Endothelial cell of umbilical vein (primary cell): ENCODE measurements around the gene MS4A15. TPM values are rescaled to one million over a fixed set of nuclear protein-coding genes. Genes with fewer than 3 reads are reported as not detected.

ENCODE experiments used
- BruUV-seq: library from RNA; stranded (reverse); fragments of 400-500 nt; replicated peaks from 2 replicates; lab custom pipeline; 2021; lab: Mats Ljungman, UMichigan
- CTCF ChIA-PET: fragments of 300-600, 350-600 bp; sonication (Branson Sonifier 250); formaldehyde crosslinking; loops from one replicate; lab custom pipeline; 2021; ENCODE audit warnings: antibody characterized with exemption, inconsistent platforms; lab: Charles Lee
- POLR2A ChIA-PET: fragments of 300-600, 350-600 bp; sonication (Branson Sonifier 250); formaldehyde crosslinking; loops from one replicate; lab custom pipeline; 2021; ENCODE audit warnings: antibody characterized with exemption, inconsistent platforms; lab: Charles Lee
- DNase-seq: peaks from one replicate; pipeline ENCODE4 v3.0.0-alpha.2; 2011; ENCODE audit warnings: low read depth, low spot score
- FAIRE-seq: peaks from 2 replicates; lab custom pipeline; 2011; peaks lifted over from hg19 to GRCh38; lab: Jason Lieb, UNC
- H2AFZ ChIP-seq: 2 replicates; pipeline ENCODE4 v1.6.0; 2012; ENCODE audit warnings: low read depth, low read length, control low read depth, inconsistent platforms
- H3K27ac ChIP-seq: 2 replicates; pipeline ENCODE4 v1.5.1; 2011; ENCODE audit warnings: low read depth, mild to moderate bottlenecking, control low read depth, low read length, moderate library complexity; ENCODE audit not compliant: insufficient read depth
- H3K27me3 ChIP-seq, 2 experiments: 2 replicates each; pipeline versions ENCODE4 v1.6.0 to v1.6.1; 2011; ENCODE audit warnings: low read length in 2 of 2, mixed read lengths in 1 of 2; ENCODE audit not compliant: control insufficient read depth in 2 of 2, insufficient read depth in 2 of 2
- H3K36me3 ChIP-seq, 2 experiments: 2 replicates in 1 of 2; 3 replicates in 1 of 2; pipeline ENCODE4 v1.5.1; 2011; ENCODE audit warnings: low read length in 2 of 2, mild to moderate bottlenecking in 1 of 2, moderate library complexity in 1 of 2; ENCODE audit not compliant: control insufficient read depth in 2 of 2, insufficient read depth in 2 of 2; ENCODE audit errors: extremely low read depth in 1 of 2
- H3K4me1 ChIP-seq: 3 replicates; pipeline ENCODE4 v1.5.1; 2011; ENCODE audit warnings: mild to moderate bottlenecking, low read length; ENCODE audit not compliant: control insufficient read depth, insufficient read depth; ENCODE audit errors: extremely low read depth
- H3K4me2 ChIP-seq: 2 replicates; pipeline ENCODE4 v1.6.1; 2011; ENCODE audit warnings: low read length, control low read depth, mixed read lengths; ENCODE audit not compliant: insufficient read depth
- H3K4me3 ChIP-seq, 3 experiments: fragments of 200-600 bp in 1 of 3; sonication (generic), shearing (Covaris generic) in 1 of 3; replicated peaks in 1 of 3; 2 replicates each; pipeline ENCODE4 v1.5.1; 2011 to 2016; ENCODE audit warnings: control low read depth in 3 of 3, low read length in 3 of 3, mild to moderate bottlenecking in 2 of 3, inconsistent platforms in 1 of 3, low read depth in 1 of 3, moderate library complexity in 1 of 3; ENCODE audit not compliant: insufficient read depth in 1 of 3
- H3K79me2 ChIP-seq: 2 replicates; pipeline ENCODE4 v1.6.0; 2012; ENCODE audit warnings: low read length, inconsistent platforms; ENCODE audit not compliant: control insufficient read depth, insufficient read depth
- H3K9ac ChIP-seq: replicated peaks from 2 replicates; pipeline ENCODE3; 2011; ENCODE audit warnings: low read length, control low read depth; ENCODE audit not compliant: insufficient read depth; ENCODE audit errors: extremely low read depth
- H3K9me1 ChIP-seq: replicated peaks from 3 replicates; pipeline ENCODE4 v1.6.0; 2011; ENCODE audit warnings: mild to moderate bottlenecking, low read length; ENCODE audit not compliant: control insufficient read depth, insufficient read depth; ENCODE audit errors: extremely low read depth
- H3K9me3 ChIP-seq: replicated peaks from 2 replicates; pipeline ENCODE4 v1.5.1; 2012; ENCODE audit warnings: low read length, inconsistent platforms; ENCODE audit not compliant: control insufficient read depth, insufficient read depth
- H4K20me1 ChIP-seq: replicated peaks from 2 replicates; pipeline ENCODE3; 2011; ENCODE audit warnings: mild to moderate bottlenecking, low read length; ENCODE audit not compliant: control insufficient read depth, insufficient read depth; ENCODE audit errors: extremely low read depth
- EZH2 ChIP-seq: IDR thresholded peaks from 2 replicates; pipeline ENCODE4 v1.6.1; 2012; ENCODE audit warnings: borderline replicate concordance, low read depth, mild to moderate bottlenecking, moderate library complexity, low read length, inconsistent platforms; ENCODE audit not compliant: severe bottlenecking
- FOS ChIP-seq: IDR thresholded peaks from 2 replicates; pipeline ENCODE4 v1.6.1; 2011; ENCODE audit warnings: mild to moderate bottlenecking, low read length, moderate library complexity, borderline replicate concordance; ENCODE audit not compliant: insufficient read depth
- GATA2 ChIP-seq: IDR thresholded peaks from 2 replicates; pipeline ENCODE4 v1.7.0; 2011; ENCODE audit warnings: low read depth, mild to moderate bottlenecking, moderate library complexity, mixed read lengths, low read length; ENCODE audit not compliant: insufficient read length, insufficient read depth
- JUN ChIP-seq: IDR thresholded peaks from 2 replicates; pipeline ENCODE4 v1.6.1; 2011; ENCODE audit warnings: borderline replicate concordance, low read depth; ENCODE audit not compliant: insufficient read length, insufficient read depth
- MAX ChIP-seq: IDR thresholded peaks from 2 replicates; pipeline ENCODE4 v1.6.1; 2011; ENCODE audit not compliant: insufficient read depth, insufficient read length
- MYC ChIP-seq: IDR thresholded peaks from one replicate; pipeline ENCODE4 v1.6.1; 2011; ENCODE audit warnings: mild to moderate bottlenecking, low read depth, low read length
- POLR2A ChIP-seq: IDR thresholded peaks from 2 replicates; pipeline ENCODE4 v1.6.1; 2012; ENCODE audit warnings: low read depth, mild to moderate bottlenecking, control low read depth, low read length
- POLR2AphosphoS5 ChIP-seq: IDR thresholded peaks from 2 replicates; pipeline ENCODE4 v1.6.1; 2012; ENCODE audit warnings: low read depth, mild to moderate bottlenecking, control low read depth, low read length, moderate library complexity; ENCODE audit not compliant: insufficient read depth
- dilution Hi-C: fragments of 300-500 bp; cut with MboI; formaldehyde crosslinking; loops from one replicate; pipeline ENCODE4 v1.15.0; 2019; ENCODE audit warnings: low sequenced_read_pairs; ENCODE audit not compliant: extremely low pct_ligation_motif_present
- intact Hi-C: fragments of 100-400 bp; cut with micrococcal nuclease; formaldehyde crosslinking; loops from one replicate; pipeline ENCODE4 v1.10.0; 2022
- polyA plus RNA-seq, 4 experiments: library from polyadenylated mRNA; depleted of rRNA in 3 of 4; stranded (reverse) in 3 of 4; unstranded in 1 of 4; fragments of >200 nt; gene quantifications; 2 replicates each; pipeline versions ENCODE4 v1.2.1 to v1.2.3, GENCODE V29; 2011 to 2012; ENCODE audit warnings: missing spikeins in 1 of 4
- total RNA-seq: library from RNA; stranded (reverse); gene quantifications from 2 replicates; pipeline ENCODE4 v1.2.3, GENCODE V29; 2021
- TF ChIP-seq, protein P1 (sequence below), 2 donors: IDR thresholded peaks; 1 replicate in 1 of 2; 2 replicates in 1 of 2; pipeline ENCODE4 v1.5.1; 2011; ENCODE audit warnings: low read length in 2 of 2, mild to moderate bottlenecking in 2 of 2, moderate library complexity in 2 of 2, control low read depth in 1 of 2, inconsistent platforms in 1 of 2, low read depth in 1 of 2; ENCODE audit not compliant: insufficient read depth in 1 of 2; ENCODE audit errors: extremely low read depth in 1 of 2

The MS4A15 gene
- total and polyA plus RNA-seq, 2 donors (not counting 3 experiments of a cell fraction or from before 2014, with no cell fraction given) = not detected

GRCh38 chr11:60767388-60767811, 10.7 kb downstream of the MS4A15 start:
- Histone ChIP-seq H3K9me1 (no peaks in the 10 kb centered on the region), H3K27me3 (peaks cover 8 to 16% of the 10 kb centered on the region in 2 experiments), H4K20me1 (no peaks in the 10 kb centered on the region), H3K4me1 (peaks cover 5% of the 10 kb centered on the region), H3K27ac (no peak overlapping the region), H2AFZ (no peak overlapping the region), H3K36me3 (no peaks in the 10 kb centered on the region), H3K4me2 (no peak overlapping the region), H3K9me3 (no peaks in the 10 kb centered on the region), H3K4me3 (no peak overlapping the region), H3K9ac (no peak overlapping the region), H3K79me2 (no peaks in the 10 kb centered on the region)
- intact Hi-C loops = no loop called here
- no peak for TF ChIP-seq JUN
- TF ChIP-seq, protein P1, sequence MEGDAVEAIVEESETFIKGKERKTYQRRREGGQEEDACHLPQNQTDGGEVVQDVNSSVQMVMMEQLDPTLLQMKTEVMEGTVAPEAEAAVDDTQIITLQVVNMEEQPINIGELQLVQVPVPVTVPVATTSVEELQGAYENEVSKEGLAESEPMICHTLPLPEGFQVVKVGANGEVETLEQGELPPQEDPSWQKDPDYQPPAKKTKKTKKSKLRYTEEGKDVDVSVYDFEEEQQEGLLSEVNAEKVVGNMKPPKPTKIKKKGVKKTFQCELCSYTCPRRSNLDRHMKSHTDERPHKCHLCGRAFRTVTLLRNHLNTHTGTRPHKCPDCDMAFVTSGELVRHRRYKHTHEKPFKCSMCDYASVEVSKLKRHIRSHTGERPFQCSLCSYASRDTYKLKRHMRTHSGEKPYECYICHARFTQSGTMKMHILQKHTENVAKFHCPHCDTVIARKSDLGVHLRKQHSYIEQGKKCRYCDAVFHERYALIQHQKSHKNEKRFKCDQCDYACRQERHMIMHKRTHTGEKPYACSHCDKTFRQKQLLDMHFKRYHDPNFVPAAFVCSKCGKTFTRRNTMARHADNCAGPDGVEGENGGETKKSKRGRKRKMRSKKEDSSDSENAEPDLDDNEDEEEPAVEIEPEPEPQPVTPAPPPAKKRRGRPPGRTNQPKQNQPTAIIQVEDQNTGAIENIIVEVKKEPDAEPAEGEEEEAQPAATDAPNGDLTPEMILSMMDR (IDR thresholded peaks at IDR 0.05; ENCODE audit: extremely low read depth in 1 of 2, insufficient read depth in 1 of 2, low read depth in 1 of 2, low read length in 2 of 2) = peak; percentile 73 to 81
- ChIA-PET POLR2A (no interaction called here), CTCF (interaction anchor here (1.1 to 3.6 kb wide), 5 partner anchors 9 to 120 kb away, joined by 3 to 16 read pairs (median 5); partner anchors contain the start of gene MS4A15)
- dilution Hi-C loops = no loop called here
- BruUV-seq = no TSS peak
- no peak for FAIRE-seq
- DNase-seq = peak; percentile 16

- FAIRE-seq (no peak), DNase-seq (no peak)
- Histone ChIP-seq H3K9me3 (no peaks in the 10 kb centered on the region), H3K27ac (no peak overlapping the region), H3K36me3 (no peaks in the 10 kb centered on the region), H3K4me1 (peaks cover 5% of the 10 kb centered on the region), H3K9ac (no peak overlapping the region), H3K27me3 (peaks cover 4 to 15% of the 10 kb centered on the region in 2 experiments), H4K20me1 (no peaks in the 10 kb centered on the region), H3K79me2 (no peaks in the 10 kb centered on the region), H3K9me1 (no peaks in the 10 kb centered on the region), H2AFZ (no peak overlapping the region), H3K4me3 (no peak overlapping the region), H3K4me2 (no peak overlapping the region)
- POLR2A ChIA-PET = no interaction called here
- dilution Hi-C loops (no loop called here), intact Hi-C loops (no loop called here)
- BruUV-seq = no TSS peak
- TF ChIP-seq MAX (no peak), MYC (no peak), POLR2AphosphoS5 (no peak), GATA2 (no peak), EZH2 (no peak), FOS (no peak), POLR2A (no peak), JUN (no peak)
- TF ChIP-seq, protein P1 (IDR thresholded peaks at IDR 0.05; ENCODE audit: extremely low read depth in 1 of 2, insufficient read depth in 1 of 2, low read depth in 1 of 2, low read length in 2 of 2) = no peak
- CTCF ChIA-PET = interaction anchor here (1.1 to 5.3 kb wide), 5 partner anchors 8 to 131 kb away, joined by 3 to 47 read pairs (median 14); partner anchors contain the start of gene MS4A15
Observed at GRCh38 chr11:60768202-60768601, 11.5 kb downstream of the MS4A15 start.
